PFSK-1 (cell line): Measurements from ENCODE around the gene C1orf141.

Source experiments
- POLR2AphosphoS5 ChIP-seq: IDR thresholded peaks from 2 replicates; pipeline ENCODE4 v1.6.1; 2012; ENCODE audit warnings: low read depth, mild to moderate bottlenecking, control low read depth, low read length, moderate library complexity
- SIN3A ChIP-seq: IDR thresholded peaks from 2 replicates; pipeline ENCODE4 v1.6.1; 2012; ENCODE audit warnings: mild to moderate bottlenecking, low read length, moderate library complexity, borderline replicate concordance; ENCODE audit not compliant: insufficient read depth
- TAF1 ChIP-seq: IDR thresholded peaks from 2 replicates; pipeline ENCODE4 v1.6.1; 2012; ENCODE audit warnings: low read length, control low read depth, borderline replicate concordance; ENCODE audit not compliant: insufficient read depth
- TF ChIP-seq, protein P1 (sequence below), 2 experiments: IDR thresholded peaks; 2 replicates each; pipeline versions ENCODE4 v1.6.1 to v1.8.0; 2011 to 2012; ENCODE audit warnings: low read depth in 2 of 2, low read length in 2 of 2, control low read depth in 1 of 2, inconsistent platforms in 1 of 2, mild to moderate bottlenecking in 1 of 2, moderate library complexity in 1 of 2; ENCODE audit not compliant: insufficient read depth in 1 of 2

GRCh38 chr1:67118646-67119045, 16.1 kb downstream of the C1orf141 start:
- TF ChIP-seq, protein P1, sequence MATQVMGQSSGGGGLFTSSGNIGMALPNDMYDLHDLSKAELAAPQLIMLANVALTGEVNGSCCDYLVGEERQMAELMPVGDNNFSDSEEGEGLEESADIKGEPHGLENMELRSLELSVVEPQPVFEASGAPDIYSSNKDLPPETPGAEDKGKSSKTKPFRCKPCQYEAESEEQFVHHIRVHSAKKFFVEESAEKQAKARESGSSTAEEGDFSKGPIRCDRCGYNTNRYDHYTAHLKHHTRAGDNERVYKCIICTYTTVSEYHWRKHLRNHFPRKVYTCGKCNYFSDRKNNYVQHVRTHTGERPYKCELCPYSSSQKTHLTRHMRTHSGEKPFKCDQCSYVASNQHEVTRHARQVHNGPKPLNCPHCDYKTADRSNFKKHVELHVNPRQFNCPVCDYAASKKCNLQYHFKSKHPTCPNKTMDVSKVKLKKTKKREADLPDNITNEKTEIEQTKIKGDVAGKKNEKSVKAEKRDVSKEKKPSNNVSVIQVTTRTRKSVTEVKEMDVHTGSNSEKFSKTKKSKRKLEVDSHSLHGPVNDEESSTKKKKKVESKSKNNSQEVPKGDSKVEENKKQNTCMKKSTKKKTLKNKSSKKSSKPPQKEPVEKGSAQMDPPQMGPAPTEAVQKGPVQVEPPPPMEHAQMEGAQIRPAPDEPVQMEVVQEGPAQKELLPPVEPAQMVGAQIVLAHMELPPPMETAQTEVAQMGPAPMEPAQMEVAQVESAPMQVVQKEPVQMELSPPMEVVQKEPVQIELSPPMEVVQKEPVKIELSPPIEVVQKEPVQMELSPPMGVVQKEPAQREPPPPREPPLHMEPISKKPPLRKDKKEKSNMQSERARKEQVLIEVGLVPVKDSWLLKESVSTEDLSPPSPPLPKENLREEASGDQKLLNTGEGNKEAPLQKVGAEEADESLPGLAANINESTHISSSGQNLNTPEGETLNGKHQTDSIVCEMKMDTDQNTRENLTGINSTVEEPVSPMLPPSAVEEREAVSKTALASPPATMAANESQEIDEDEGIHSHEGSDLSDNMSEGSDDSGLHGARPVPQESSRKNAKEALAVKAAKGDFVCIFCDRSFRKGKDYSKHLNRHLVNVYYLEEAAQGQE (IDR thresholded peaks at IDR 0.05; ENCODE audit: insufficient read depth in 1 of 2, low read depth in 2 of 2, low read length in 2 of 2) = no peak
- TF ChIP-seq POLR2AphosphoS5 (no peak), TAF1 (no peak), SIN3A (no peak)
